ENCODE measurements around the gene CHRNE.
"Not testable (repeated sequence)": the region's sequence is repeated elsewhere in the genome, so short reads cannot be mapped to it uniquely, and the experiment has no call there.

CHRNE gene

DNA sequence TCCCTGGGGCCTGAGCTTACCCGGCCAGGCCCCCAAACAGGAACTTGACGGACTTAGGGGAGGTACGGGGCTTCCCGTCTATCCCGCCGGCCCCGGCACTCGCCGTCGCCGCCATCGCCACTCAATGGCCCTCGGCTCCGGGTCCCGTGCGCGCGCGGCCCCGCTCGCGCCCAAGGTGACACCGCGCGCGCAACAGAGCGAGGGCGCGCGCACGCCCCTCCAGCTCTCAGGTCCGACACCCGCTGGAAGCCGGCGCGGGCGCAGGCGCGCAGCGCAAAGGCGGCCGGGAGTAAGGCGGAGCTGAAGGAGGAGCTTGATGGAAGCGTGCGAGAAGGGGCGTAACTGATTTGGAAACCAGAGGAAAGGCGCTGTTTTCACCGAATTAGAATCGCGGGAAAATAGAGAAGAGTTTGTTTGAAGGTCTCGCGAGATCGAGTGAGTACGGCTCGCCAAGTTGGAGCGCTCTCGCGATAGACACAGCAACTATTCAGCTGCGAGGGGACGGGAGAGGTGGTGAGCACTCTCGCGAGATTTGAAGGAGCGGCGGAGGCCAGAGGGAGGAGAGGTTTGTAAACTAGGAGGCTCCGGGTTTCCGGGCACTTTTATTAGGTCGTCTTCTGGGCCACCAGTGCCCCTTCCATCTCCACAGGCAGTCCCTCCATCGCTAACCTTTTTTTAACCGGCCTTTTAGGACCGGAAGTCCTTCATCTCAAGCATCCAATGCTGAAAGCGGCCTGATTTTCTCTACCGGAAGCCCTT is 37.1 kb upstream of the CHRNE start, which contains the start of the genes RNF167 and SLC25A11:
RNF167 (plus strand) TSS at position 473 of the 759 bp plus-strand sequence. CDS start 642 bp downstream, outside the sequence.
SLC25A11 (minus strand) TSS at position 251 of the 759 bp plus-strand sequence; CDS start at position 115, 136 bp downstream.
- peak; percentile 93 to 94 (median 93) for DNase-seq (ENCODE audit: low read depth in 2 of 3, low spot score in 1 of 3)

DNA sequence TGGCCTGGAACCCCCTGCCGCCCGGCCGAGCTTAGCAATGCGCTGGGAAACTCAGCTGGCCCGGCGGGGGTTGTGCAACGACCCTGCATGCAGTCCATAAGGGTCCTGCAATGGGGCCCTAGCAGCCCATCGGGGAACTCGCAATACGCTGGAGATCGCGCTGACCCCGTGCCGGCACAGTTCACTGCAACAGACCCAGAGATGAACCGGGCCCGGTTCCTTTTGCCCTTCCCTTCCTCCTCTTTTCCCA is 36.6 kb upstream of the CHRNE start:
- DNase-seq (ENCODE audit: low read depth in 2 of 3, low spot score in 1 of 3) = no peak

DNA sequence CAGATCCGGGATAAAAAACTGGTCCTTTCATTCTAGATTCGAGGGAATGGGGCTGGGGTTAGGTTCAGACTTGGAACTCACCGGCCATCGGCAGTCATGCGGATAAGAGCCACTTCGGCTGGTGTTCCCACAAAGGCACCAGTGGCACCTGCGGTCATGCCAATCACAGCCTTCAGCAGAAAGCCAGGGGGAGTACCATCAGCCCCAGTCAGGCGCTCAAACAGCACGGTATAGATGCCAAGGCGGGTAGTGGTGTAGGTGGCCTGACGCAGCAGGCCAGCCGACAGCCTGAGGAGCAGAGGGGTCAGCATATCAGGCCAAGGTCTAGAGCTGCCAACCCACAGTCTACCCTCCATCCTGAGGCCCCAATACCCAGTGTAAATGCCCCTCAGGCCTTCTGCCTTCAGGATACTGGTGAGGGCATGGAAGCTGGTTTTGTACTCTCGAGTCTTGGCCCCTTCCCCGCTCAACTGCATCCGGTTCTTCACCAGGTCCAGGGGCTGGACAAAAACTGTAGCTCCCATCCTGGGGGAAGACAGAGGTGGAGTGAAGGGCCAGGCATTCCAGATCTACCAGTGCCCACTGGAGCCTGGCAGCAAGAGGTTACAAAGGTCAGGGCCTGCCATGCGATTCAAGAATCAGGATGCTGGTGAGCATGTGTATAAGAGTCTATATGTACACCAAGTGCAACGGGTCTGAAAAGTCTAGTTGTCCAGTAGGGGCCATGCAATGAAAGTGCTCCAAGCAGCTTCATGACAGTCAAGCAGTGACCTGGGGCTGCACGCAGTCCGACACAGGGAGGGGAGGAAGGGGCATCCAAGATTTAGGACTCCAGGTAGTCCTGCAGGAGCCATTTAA is 36.0 kb upstream of the CHRNE start:
- DNase-seq (ENCODE audit: low read depth in 2 of 3, low spot score in 1 of 3) = no peak

DNA sequence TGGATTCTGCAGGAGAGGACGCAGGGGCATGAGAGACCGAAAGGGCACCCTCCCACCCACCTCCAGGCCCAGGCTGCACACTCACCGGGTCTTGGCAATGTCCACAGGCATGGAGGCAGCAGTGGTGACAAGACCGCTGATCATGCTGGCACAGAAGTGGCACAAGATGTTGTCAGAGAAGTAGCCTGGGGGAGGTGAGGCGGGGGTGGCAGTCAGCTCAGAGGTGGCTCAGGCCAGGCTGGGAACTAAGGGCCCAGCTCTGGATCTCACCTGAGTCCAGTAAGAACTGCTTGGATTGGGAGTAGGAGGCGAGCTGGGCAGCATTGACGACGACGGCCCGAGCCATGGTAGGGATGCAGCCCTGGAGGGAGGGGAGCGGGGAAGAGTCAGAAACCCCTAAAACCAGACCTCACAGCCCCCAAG is 35.2 kb upstream of the CHRNE start:
- DNase-seq (ENCODE audit: low read depth in 2 of 3, low spot score in 1 of 3) = no peak

DNA sequence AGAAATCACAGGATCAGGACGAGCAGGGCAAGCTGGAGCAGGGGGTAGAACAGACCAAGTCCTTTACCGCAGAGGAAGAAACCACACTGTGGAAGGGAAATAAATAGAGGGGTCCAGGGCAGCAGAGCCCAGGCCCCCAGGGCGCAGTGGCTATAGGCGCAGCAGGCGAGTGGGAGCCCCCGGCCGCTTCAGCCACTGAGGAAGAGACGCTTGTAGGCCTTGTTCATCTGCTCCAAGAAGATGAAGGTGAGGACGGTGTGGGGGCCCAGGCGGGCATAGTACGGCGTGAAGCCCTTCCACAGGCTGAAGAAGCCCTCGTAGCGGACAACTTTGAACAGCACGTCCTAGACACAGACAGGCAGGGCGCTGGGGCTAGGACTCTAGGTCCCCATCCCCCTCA is 34.7 kb upstream of the CHRNE start:
- DNase-seq (ENCODE audit: low read depth in 2 of 3, low spot score in 1 of 3) = no peak

DNA sequence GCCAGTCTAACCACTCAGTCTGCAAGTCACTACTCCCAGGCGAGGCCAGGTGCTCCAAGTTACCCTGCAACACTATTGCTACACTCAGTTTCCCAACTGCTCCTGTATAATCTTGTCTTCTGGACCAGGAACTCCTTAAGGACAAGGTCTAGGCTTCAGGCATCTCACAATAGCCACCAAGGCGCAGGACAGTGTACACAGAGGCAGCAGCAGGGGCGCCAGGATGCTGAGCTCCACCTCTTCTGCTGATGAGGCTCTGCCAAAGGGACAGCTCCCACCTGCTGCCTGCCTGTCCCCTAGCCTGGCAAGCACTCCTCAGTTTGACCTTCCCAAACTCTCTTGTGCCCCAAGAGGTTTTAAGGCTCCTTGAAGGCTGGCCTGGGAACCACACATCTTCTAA is 33.5 kb upstream of the CHRNE start:
- no peak for DNase-seq (ENCODE audit: low read depth in 2 of 3, low spot score in 1 of 3)

DNA sequence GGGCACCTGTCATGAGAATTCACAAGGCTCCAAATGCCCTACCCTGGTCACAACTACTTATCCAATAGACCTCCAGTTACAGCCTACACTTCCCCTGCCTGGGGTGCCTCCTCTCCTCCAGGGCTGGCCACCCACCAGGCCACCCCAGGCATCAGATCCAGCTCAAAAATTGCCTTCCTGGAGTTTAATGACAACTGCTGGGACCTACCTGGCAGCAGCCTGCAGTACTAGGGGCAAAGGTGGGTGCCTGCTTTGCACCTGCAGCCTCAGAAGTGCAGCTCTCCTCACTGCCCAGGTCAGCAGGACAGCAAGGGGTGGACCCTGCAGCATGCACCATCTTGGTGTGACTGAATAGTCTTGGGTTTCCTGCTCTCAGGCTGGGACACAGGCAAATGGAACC is 32.8 kb upstream of the CHRNE start:
- no peak for DNase-seq (ENCODE audit: low read depth in 2 of 3, low spot score in 1 of 3)

DNA sequence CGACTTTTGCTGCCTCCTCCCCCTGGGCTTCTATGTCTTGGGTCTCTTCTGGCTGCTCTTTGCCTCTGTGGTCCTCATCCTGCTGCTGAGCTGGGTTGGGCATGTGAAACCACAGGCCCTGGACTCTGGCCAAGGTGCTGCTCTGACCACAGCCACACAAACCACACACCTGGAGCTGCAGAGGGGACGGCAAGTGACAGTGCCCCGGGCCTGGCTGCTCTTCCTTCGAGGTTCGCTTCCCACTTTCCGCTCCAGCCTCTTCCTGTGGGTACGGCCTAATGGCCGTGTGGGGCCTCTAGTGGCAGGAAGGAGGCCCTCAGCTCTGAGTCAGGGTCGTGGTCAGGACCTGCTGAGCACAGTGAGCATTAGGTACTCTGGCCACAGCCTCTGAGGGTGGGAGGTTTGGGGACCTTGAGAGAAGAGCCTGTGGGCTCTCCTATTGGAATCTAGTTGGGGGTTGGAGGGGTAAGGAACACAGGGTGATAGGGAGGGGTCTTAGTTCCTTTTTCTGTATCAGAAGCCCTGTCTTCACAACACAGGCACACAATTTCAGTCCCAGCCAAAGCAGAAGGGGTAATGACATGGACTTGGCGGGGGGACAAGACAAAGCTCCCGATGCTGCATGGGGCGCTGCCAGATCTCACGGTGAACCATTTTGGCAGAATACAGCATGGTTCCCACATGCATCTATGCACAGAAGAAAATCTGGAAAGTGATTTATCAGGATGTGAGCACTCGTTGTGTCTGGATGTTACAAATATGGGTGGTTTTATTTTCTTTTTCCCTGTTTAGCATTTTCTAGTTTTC is 31.5 kb upstream of the CHRNE start:
- DNase-seq (ENCODE audit: low read depth in 2 of 3, low spot score in 1 of 3) = no peak

DNA sequence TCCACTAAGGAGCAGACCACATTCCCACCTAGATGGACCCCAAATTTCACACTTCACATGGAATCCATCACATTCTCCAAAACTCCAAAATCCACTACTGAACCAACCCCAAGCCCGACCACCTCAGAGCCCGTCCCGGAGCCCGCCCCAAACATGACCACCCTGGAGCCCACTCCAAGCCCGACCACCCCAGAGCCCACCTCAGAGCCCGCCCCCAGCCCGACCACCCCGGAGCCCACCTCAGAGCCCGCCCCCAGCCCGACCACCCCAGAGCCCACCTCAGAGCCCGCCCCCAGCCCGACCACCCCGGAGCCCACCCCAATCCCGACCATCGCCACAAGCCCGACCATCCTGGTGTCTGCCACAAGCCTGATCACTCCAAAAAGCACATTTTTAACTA is 30.7 kb upstream of the CHRNE start:
- DNase-seq (ENCODE audit: low read depth in 2 of 3, low spot score in 1 of 3) = no peak

DNA sequence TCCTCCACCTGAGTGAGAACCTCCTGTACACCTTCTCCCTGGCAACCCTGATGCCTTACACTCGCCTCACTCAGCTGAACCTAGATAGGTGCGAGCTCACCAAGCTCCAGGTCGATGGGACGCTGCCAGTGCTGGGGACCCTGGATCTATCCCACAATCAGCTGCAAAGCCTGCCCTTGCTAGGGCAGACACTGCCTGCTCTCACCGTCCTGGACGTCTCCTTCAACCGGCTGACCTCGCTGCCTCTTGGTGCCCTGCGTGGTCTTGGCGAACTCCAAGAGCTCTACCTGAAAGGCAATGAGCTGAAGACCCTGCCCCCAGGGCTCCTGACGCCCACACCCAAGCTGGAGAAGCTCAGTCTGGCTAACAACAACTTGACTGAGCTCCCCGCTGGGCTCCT is 29.9 kb upstream of the CHRNE start:
- no peak for DNase-seq (ENCODE audit: low read depth in 2 of 3, low spot score in 1 of 3)

DNA sequence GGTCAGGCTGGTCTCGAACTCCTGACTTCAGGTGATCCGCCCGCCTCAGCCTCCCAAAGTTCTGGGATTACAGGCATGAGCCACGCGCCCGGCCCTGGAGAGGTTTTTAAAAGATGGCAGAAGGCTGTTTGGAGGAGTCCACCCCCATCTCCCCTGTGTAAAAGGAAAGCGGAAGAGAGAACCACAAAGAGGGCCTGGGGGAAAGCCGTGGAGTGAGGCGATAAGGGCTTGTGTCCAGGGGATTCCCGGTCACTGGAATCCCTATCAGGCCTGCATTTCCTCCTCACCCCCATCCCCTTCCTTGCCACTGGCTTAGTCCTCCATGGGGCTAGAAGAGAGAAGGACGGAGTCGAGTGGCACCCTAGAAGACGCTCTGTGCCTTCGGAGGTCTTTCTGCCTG is 29.1 kb upstream of the CHRNE start, which contains the start of gene GP1BA:
GP1BA (plus strand) TSS at position 315 of the 400 bp plus-strand sequence. CDS start 328 bp downstream, outside the sequence.
- DNase-seq (ENCODE audit: low read depth in 2 of 3, low spot score in 1 of 3) = no peak

DNA sequence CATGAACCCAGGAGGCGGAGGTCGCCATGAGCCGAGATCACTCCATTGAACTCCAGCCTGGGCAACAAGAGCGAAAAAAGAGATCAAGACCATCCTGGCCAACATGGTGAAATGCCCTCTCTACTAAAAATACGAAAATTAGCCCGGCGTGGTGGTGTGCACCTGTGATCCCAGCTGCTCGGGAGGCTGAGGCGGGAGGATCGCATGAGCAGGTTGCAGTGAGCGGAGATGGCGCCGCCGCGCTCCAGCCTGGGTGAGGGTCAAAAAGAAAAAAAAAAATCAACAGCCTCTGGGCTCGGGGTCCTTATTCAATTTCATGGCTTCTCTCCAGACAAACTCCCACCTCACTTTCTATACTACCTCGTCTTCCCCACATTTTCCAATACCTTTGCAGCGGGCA is 26.0 kb upstream of the CHRNE start:
- no peak for DNase-seq (ENCODE audit: low read depth in 2 of 3, low spot score in 1 of 3)

DNA sequence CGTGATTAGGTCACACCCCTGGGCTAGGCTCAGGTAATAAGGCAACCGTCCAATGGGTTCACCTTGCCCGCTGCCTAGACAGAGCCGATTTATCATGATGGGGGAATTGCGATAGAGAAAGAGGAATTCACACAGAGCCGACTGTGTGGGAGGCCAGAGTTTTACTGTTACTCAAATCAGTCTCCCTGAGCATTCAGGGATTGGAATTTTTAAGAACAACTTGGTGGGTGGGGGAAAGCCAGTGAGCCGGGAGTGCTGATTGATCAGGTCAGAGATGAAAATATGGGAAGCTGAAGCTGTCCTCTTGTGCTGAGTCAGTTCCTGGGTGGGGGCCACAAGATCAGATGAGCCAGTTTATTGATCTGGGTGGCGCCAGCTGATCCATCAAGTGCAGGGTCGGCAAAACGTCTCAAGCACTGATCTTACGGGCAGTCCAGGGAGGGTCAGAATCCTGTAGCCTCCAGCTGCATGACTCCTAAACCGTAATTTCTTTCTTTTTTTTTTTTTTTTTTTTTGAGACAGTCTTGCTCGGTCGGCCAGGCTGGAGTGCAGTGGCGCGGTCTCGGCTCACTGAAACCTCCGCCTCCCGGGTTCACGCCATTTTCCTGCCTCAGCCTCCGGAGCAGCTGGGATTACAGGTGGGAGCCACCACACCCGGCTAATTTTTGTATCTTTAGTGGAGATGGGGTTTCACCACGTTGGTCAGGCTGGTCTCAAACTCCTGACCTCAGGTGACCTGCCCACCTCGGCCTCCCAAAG is 23.9 kb upstream of the CHRNE start:
- not testable (repeated sequence) for DNase-seq (ENCODE audit: low read depth in 2 of 3, low spot score in 1 of 3)

DNA sequence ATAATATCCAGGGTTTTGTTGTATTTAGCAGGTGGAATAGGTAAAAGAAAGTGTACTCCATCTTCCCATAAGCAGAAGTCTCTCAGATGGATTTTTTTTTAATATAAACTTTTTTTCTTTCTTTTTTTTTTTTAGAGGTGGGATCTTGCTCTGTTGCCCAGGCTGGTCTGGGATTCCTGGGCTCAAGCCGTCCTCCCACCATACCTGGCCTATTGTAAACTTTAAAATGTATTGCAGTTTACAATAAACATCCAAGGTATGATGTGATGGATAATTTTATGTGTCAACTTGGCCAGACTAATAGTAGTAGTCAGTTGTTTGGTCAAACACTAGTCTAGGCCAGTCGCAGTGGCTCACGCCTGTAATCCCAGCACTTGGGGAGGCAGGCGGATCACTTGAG is 18.4 kb upstream of the CHRNE start:
- DNase-seq (ENCODE audit: low read depth in 2 of 3, low spot score in 1 of 3) = no peak

DNA sequence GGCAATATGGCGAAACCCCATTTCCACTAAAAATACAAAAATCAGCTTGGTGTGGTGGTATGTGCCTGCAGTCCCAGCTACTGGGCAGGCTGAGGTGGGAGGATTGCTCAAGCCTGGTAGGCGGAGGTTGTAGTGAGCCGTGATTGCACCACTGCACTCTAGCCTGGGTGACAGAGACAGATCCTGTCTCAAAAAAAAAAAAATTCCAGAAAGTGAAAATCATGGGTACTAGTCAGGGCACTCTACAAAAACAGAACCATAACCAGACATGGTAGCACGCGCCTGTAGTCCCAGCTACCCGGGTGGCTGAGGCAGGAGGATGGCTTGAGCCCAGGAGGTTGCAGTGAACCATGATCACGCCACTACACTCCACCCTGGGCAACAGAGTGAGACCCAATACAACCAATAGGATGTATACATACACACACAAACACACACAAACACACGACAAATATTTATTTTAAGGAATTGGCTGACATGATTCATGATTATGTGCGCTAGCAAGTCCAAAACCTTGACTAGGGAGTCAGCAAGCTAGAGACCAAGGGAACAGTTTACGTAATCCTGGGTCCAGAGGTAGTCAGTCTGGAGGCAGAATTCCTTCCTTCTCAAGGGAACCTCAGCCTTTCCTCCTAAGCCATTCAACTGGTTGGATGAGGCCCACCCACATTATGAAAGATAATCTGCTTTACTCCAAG is 17.6 kb upstream of the CHRNE start:
- DNase-seq (ENCODE audit: low read depth in 2 of 3, low spot score in 1 of 3) = no peak

DNA sequence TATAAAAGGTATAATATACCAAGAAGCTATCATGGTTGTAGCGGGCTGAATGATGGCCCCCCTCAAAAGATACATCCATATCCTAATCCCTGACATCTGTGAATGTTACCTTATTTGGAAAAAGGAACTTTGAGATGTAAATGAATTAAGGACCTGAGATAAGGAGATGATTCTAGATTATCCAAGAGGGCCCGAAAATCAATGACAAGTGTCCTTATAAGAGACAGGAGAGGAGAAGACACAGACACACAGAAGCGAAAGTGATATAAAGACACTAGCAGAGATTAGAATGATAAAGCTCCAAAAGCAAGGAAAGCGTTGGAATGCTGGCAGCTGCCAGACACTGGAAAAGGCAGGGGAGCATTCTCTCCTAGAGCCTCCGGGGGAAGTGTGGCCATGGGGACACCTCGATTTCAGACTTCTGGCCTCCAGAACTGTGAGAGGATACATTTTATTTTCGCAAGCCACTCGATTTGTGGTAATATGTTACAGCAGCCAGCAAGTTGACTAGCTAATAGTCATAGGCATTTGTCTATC is 16.7 kb upstream of the CHRNE start:
- no peak for DNase-seq (ENCODE audit: low read depth in 2 of 3, low spot score in 1 of 3)

DNA sequence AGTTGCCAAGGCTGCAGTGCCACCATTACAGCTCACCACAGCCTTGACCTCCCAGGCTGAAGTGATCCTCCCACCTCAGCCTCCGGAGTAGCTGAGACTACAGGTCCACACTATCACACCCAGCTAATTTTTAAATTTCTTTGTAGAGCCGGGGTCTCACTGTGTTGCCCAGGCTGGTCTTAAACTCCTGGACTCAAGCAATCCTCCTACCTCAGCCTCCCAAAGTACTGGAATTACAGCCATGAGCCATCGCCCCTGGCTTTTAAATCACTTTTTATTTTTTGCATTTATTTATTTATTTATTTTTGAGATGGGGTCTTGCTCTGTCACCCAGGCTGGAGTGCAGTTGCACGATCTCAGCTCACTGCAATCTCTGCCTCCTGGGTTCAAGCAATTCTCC is 11.7 kb upstream of the CHRNE start:
- not testable (repeated sequence) for DNase-seq (ENCODE audit: low read depth in 2 of 3, low spot score in 1 of 3)

DNA sequence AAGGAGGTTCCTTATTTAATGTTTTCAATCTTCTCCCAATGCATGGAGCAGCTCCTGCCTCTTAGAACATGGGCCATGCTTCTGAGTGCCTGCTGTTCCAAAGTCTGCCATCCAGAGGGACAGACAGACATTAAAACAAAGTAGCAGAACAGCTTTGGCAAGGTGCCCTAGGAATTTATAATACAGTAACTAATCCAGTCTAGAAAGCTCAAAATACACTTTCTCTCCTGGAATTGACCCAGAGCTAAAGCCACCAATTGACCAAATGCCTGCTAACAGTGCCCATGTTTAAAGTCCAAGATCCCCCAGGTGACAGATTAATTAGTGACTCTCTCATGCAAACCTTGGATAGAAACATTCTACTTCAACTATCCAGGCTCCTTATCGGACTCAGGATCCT is 11.1 kb upstream of the CHRNE start:
- no peak for DNase-seq (ENCODE audit: low read depth in 2 of 3, low spot score in 1 of 3)

DNA sequence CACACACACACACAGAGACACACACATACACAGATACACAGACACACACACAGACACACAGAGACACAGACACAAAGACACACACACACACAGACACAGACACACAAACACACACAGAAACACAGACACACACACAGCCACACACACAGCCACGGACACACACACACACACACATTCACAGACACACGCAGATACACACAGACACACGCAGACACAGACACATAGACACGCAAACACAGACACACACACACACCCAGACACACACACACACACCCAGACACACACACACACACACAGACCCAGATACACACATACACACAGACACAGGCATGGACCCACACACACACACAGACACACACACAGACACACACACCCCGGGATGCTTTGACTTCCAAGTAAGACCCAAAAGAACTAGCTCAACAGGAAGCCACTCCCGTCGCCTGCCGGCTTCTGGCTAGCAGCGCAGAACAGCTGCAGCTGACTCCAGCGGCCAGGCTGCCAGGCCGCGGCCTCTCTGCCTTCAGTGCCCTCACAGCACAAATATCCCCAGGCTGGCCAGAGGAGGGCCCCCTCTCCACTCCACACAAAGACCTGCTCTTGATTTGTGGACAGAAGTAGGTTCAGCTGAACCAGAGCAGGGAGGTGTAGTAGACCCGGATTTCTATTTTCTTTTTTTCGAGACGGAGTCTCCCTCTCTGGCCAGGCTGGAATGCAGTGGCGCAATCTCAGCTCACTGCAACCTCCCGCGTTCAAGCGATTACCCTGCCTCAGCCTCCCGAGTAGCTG is 6.0 kb upstream of the CHRNE start:
- DNase-seq (ENCODE audit: low read depth in 2 of 3, low spot score in 1 of 3) = peak; percentile 61 to 67 (median 63)
